HG02798 (cell line): ENCODE results near the gene VRK2.
A peak's percentile ranks its signal among the peaks of the same experiment; 100 is the strongest.
"Not testable (repeated sequence)": the region's sequence is repeated elsewhere in the genome, so short reads cannot be mapped to it uniquely, and the experiment has no call there.

ENCODE experiments used
- ATAC-seq: cut with Tn5 transposase; IDR thresholded peaks from one replicate; pipeline ENCODE4 v1.9.1; 2021; ENCODE audit warnings: mild to moderate bottlenecking; ENCODE audit not compliant: unreplicated experiment, poor library complexity

Gene VRK2

GRCh38 chr2:58052978-58053377 lies 6.4 kb downstream of the VRK2 start:
- no peak for ATAC-seq

DNA sequence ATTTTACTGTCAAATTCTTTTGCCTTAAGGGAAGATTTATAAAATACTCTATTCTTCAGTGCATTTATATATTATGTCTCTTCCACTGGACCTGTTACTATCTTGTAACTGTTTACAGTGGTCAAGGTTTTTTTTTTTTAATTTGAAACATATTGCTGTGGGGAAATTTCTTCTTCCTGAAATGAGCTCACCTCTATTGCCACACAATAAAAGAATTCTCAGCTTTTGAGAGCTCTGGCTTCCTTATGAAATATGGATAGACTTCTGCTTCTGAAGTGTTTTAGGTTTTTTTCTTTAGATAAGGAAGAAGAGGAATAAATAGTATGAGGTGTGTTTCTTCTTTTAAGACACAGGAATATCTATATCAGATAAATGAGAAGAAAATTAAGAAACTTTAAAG lies 7.7 kb downstream of the VRK2 start:
- ATAC-seq = no peak

- no peak for ATAC-seq
Measured at GRCh38 chr2:58055033-58055786, 8.6 kb downstream of the VRK2 start.

GRCh38 chr2:58056192-58056916 lies 9.7 kb downstream of the VRK2 start:
- ATAC-seq = no peak

- no peak for ATAC-seq
Measured at GRCh38 chr2:58057707-58058530, 11.3 kb downstream of the VRK2 start.

DNA sequence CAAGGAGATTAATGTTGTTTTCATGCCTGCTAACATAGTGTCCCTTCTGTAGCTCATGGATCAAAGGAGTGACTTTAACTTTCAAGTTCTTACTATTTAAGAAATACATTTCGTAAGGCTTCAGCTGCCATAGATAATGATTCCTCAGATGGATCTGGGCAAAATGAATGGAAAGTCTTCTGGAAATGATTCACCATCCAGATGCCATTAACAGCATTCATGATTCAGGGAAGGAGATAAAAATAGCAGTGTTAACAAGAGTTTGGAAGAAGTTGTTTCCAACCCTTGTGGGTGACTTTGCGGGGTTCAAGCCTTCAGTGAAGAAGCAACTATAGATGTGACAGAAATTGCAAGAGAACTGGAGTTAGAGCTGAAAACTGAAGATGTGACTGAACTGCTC lies 17.0 kb downstream of the VRK2 start:
- ATAC-seq = no peak

GRCh38 chr2:58064086-58064485 lies 17.5 kb downstream of the VRK2 start:
- ATAC-seq = peak; percentile 40

GRCh38 chr2:58065248-58065647 lies 18.6 kb downstream of the VRK2 start:
- no peak for ATAC-seq

- peak; percentile 11 for ATAC-seq
Measured at GRCh38 chr2:58067001-58067400, 20.4 kb downstream of the VRK2 start.

DNA sequence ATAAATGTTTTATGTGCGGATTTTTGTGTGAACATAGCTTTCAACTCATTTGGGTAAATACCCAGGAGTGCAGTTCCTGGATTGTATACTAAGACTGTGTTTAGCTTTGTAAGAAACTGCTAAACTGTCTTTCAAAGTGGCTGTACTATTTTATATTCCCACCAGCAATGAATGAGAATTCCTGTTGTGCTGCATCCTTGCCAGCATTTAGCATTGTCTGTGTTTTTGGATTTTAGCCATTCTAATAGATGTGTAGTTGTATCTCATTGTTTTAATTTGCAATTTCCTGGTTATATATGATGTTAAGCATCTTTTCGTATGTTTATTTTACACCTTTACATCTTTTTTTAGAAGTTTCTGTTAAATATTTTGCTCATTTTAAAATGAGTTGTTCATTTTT lies 24.2 kb downstream of the VRK2 start:
- ATAC-seq = no peak

- no peak for ATAC-seq
Measured at GRCh38 chr2:58072102-58072501, 25.5 kb downstream of the VRK2 start.

DNA sequence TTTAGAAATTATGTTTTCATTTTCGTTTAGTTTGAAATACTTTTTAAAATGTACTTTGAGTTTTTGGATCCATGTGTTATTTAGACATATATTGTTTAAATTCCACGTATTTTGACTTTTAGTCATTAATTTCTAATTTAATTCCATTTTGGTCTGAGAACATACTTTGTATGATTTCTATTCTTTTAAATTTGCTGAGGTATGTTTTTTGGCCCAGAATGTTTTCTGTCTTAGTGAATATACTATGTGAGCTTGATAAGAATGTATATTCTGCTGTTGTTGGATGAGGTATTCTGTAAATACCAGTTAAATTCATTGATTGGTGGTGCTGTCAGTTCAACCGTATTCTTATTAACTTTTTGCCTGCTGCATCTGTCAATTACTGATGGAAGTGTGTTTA lies 26.4 kb downstream of the VRK2 start:
- no peak for ATAC-seq

GRCh38 chr2:58073751-58074150 lies 27.1 kb downstream of the VRK2 start:
- ATAC-seq = no peak

GRCh38 chr2:58081000-58081399 lies 34.4 kb downstream of the VRK2 start:
- no peak for ATAC-seq

DNA sequence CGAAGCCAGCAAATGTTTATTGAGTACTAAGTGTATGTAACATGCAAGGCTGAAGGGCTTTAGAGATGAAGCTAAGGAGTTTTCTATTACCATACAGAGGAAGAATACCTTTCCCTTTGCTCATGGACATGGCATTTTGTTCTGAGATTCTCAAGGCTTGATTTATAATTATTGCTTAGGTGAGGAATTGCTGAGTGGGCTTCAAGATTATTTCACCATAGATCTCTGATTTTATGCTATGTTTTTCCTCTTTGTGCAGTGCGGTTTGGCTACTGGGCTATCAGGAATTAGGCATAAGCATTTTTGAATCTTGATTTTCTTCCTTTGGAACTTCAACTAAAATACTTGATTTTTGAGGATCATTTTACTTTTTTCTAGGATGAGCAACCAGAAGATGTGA lies 42.5 kb downstream of the VRK2 start:
- ATAC-seq = no peak

DNA sequence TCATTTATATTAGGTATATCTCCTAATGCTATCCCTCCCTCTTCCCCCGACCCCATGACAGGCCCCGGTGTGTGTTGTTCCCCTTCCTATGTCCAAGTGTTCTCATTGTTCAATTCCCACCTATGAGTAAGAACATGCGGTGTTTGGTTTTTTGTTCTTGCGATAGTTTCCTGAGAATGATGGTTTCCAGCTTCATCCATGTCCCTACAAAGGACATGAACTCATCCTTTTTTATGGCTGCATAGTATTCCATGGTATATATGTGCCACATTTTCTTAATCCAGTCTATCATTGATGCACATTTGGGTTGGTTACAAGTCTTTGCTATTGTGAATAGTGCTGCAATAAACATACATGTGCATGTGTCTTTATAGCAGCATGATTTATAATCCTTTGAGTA lies 46.2 kb downstream of the VRK2 start:
- not testable (repeated sequence) for ATAC-seq

DNA sequence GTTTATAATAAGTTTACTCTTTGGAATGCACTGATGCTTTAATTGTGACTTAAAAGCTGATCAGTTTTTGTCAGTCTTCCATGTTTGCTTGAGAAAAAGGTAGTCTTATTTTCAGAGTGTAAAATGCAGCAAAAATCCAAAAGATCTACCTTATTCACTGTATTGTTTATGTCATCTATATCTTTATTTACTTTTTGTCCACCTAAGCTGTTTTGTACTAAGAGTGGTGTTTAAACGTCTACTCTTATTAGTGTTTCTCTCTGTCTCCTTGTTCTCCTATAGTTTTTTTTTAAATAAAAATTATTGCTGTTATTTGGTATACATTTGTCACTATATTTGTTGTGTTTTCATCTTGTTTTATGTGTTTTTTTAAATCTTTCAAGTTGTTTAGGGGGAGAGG lies 50.4 kb downstream of the VRK2 start:
- ATAC-seq = no peak

DNA sequence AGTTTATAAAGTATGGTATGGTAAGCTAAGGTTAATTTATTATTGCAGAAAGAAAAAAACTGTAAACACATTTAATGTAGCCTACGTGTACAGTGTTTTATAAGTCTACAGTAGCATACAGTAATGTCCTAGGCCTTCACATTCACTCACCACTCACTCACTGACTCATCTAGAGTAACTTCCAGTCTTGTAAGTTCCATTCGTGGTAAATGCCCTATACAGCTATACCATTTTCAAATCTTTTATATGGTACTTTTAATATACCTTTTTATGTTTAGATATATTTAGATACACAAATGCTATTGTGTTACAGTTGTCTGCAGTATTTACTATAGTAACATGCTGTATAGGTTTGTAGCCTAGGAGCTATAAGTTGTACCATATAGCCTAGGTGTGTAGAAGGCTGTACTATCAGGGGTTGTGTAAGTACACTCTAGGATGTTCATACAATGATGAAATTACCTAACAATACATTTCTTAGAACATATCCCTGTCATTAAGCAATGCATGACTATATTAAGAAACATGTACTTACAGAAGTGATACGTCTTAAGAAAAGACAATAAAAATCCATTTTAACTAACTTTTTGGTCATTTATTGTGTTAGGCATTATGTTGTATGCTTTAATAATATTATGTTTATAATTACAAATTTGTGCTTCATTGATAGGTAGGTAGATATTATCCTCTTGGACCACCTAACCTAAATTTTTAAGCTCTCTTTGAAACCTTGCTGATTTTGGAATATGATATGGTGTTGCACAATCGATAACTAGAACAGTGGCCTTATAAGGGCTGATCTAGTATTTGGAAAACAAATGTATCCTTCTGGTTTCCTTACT lies 51.9 kb downstream of the VRK2 start:
- ATAC-seq = no peak

GRCh38 chr2:58099096-58099769 lies 52.6 kb downstream of the VRK2 start:
- no peak for ATAC-seq

GRCh38 chr2:58101500-58101899 lies 54.9 kb downstream of the VRK2 start:
- ATAC-seq = no peak
